K562 treated with DMSO at 1 percent for 48 hours (cell line): ENCODE measurements around the gene KRTAP4-3. TPM values are rescaled to one million over a fixed set of nuclear protein-coding genes. Genes with fewer than 3 reads are reported as not detected.

ENCODE experiments used
- total RNA-seq: library from RNA; unstranded; fragments of 300-600 nt; gene quantifications from 2 replicates; pipeline ENCODE4 v1.2.3, GENCODE V29; 2022; ENCODE audit warnings: low replicate concordance; ENCODE audit errors: extremely low read depth

Gene KRTAP4-3
- total RNA-seq: not detected in 2 replicates

DNA sequence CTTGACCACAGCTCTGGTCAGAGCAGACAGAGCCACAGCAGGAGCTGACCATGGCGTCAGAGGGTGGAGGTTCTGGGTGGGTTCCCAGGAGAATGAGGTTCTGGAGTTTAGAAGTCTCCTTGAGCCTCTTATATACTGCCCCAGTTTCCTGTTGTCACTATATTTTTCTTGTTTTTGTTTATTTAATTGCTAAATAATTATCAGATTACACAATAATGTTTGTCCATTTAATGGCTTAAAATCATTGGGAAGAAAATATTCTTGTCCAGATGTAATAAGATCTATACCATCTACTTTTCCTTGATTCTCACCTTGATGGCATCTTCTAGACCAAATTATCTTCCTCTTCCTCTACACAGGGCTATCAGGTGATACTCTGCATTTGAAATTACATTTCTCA lies at the start of gene KRTAP4-3:
Gene KRTAP4-3 (minus strand): TSS at position 101 of the 400 bp plus-strand sequence. CDS start 49 bp downstream, at position 52.

DNA sequence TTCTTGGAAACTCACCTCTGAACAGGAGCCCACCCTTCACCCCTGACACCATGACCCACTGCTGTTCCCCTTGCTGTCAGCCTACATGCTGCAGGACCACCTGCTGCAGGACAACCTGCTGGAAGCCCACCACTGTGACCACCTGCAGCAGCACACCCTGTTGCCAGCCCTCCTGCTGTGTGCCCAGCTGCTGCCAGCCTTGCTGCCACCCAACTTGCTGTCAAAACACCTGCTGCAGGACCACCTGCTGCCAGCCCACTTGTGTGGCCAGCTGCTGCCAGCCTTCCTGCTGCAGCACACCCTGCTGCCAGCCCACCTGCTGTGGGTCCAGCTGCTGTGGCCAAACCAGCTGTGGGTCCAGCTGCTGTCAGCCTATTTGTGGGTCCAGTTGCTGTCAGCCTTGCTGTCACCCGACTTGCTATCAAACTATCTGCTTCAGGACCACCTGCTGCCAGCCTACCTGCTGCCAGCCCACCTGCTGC lies 21.9 kb upstream of the KRTAP4-3 start, which contains the start of gene KRTAP9-1:
Gene KRTAP9-1 (plus strand): TSS at position 51 of the 482 bp plus-strand sequence. CDS start 0 bp downstream, at position 51.

DNA sequence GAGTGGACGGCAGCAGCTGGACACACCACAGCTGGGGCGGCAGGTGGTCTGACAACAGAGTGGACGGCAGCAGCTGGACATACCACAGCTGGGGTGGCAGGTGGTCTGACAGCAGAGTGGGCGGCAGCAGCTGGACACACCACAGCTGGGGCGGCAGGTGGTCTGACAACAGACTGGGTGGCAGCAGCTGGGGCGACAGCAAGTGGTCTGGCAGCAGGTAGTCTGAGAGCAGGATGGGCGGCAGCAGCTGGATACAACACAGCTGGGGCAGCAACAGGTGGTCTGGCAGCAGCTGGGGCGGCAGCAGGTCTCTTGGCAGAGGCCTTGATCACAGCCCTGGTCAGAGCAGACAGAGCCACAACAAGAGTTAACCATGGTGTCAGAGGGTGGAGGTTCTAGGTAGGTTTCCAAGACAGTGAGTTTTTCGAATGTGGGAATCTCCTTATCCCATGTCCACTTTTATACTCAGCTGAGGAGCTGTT lies 16.5 kb upstream of the KRTAP4-3 start, which contains the start of gene KRTAP4-1:
Gene KRTAP4-1 (minus strand): TSS at position 432 of the 482 bp plus-strand sequence. CDS start 57 bp downstream, at position 375.

DNA sequence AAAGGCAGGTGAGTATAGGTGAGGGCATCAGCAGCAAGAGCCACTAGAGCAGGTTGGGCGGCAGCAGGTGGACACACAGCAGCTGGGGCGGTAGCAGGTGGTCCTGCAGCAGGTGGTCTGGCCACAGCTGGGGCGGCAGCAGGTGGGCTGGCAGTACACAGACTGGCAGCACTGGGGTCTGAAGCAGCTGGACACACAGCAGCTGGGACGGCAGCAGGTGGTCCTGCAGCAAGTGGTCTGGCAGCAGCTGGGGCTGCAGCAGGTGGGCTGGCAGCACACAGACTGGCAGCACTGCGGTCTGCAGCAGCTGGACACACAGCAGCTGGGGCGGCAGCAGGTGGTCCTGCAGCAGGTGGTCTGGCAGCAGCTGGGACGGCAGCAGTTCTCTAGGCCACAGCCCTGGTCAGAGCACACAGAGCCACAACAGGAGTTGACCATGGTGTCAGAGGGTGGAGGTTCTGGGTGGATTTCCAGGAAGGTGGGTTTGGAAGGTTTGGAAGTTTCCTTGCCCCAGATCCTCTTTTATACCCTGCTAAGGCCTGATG lies 9.8 kb upstream of the KRTAP4-3 start, which contains the start of gene KRTAP4-2:
Gene KRTAP4-2 (minus strand): TSS at position 495 of the 545 bp plus-strand sequence. CDS start 57 bp downstream, at position 438.

DNA sequence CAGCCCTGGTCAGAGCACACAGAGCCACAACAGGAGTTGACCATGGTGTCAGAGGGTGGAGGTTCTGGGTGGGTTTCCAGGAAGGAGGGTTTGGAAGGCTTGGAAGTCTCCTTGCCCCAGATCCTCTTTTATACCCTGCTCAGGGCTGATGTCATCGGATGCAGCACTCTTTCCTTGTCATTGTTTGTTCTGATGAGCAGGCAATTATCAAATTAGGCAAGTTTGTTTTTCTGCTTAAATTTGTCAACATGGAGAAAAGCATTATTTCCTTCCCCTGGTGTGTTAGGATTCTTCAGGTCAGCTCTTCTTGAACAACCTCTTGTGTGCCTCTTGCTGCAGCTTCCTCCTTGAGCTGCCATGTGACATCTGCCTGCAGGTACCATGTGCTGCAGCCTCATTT lies 7.4 kb downstream of the KRTAP4-3 start, which contains the start of gene KRTAP4-4:
Gene KRTAP4-4 (minus strand): TSS at position 101 of the 400 bp plus-strand sequence. CDS start 57 bp downstream, at position 44.

DNA sequence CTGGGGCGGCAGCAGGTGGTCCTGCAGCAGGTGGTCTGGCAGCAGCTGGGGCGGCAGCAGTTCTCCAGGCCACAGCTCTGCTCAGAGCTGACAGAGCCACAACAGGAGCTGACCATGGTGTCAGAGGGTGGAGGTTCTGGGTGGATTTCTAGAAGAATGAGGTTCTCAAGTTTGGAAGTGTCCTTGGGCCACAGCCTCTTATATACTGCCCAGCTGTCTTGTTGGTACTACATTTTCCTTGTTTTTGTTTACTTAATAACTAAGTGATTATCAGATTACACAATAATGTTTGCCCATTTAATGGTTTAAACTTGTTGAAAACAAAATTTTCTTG lies 18.4 kb downstream of the KRTAP4-3 start, which contains the start of gene KRTAP4-5:
Gene KRTAP4-5 (minus strand): TSS at position 174 of the 334 bp plus-strand sequence. CDS start 58 bp downstream, at position 116.

DNA sequence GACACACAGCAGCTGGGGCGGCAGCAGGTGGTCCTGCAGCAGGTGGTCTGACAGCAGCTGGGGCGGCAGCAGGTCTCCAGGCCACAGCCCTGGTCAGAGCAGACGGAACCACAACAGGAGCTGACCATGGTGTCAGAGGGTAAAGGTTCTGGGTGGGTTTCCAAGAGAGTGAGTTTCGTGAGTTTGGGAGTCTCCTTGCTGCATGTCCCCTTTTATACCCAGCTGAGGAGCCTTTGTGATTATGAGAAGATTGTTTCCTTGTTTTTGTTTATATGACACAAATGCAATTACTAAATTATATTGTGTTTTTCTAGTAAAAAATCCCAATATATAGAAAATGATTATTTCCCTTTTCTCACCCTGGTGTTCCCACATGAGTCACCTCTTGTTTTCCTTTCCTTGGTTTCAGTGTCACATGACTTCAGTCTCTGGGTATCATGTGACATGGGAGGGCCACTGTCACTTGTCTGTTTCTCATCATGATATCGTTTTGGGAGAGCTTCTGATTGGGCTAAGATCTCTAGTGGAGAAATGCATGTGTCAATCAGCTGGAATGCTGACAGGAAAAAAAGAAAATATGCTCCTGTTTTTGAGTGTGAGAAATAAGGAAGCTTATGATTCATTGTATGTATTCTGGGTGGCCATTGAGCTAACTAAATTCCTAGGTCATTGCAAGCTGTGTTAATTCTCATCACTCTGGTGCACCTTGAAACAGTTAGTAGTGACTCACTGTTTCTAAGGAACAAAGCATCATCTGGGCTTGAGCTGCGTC lies 27.5 kb downstream of the KRTAP4-3 start, which contains the start of gene KRTAP4-6:
Gene KRTAP4-6 (minus strand): TSS at position 185 of the 772 bp plus-strand sequence. CDS start 57 bp downstream, at position 128.

DNA sequence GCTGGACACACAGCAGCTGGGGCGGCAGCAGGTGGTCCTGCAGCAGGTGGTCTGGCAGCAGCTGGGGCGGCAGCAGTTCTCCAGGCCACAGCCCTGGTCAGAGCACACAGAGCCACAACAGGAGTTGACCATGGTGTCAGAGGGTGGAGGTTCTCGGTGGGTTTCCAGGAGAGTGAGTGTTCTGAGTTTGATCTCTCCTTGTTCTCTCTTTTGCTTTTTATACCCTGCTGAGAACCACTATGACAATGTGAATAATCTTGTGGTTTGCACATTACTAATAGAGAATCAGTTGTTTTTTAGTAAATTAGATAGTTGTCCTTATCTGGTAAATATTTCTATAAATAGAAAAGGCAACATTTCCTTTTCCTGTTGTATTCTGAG lies 44.0 kb downstream of the KRTAP4-3 start, which contains the start of gene KRTAP4-12:
Gene KRTAP4-12 (minus strand): TSS at position 192 of the 381 bp plus-strand sequence. CDS start 60 bp downstream, at position 132.

DNA sequence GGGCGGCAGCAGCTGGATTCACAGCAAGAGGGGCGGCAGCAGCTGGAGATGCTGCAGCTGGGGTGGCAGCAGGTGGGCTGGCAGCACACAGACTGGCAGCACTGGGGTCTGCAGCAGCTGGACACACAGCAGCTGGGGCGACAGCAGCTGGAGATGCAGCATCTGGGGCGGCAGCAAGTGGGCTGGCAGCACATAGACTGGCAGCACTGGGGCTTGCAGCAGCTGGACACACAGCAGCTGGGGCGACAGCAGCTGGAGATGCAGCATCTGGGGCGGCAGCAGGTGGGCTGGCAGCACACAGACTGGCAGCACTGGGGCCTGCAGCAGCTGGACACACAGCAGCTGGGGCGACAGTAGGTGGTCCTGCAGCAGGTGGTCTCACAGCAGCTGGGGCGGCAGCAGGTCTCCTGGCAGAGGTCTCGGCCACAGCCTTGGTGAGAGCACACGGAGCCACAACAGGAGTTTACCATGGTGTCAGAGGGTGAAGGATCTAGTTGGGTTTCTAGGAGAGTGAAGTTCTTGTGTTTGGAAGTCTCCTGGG lies 50.1 kb downstream of the KRTAP4-3 start, which contains the start of gene KRTAP4-11:
Gene KRTAP4-11 (minus strand): TSS at position 528 of the 541 bp plus-strand sequence. CDS start 58 bp downstream, at position 470.

Other genes with a start within 250 kb of the KRTAP4-3 start
- not detected in 2 replicates for gene KRT23, start 230.6 kb downstream of the KRTAP4-3 start, total RNA-seq
- not detected in 2 replicates for gene KRT39, start 201.3 kb downstream of the KRTAP4-3 start, total RNA-seq
- gene KRT40, start 183.9 kb downstream of the KRTAP4-3 start, total RNA-seq: not detected in 2 replicates
- not detected in 2 replicates for gene KRTAP3-3, start 174.1 kb downstream of the KRTAP4-3 start, total RNA-seq
- not detected in 2 replicates for gene KRTAP3-2, start 168.3 kb downstream of the KRTAP4-3 start, total RNA-seq
- not detected in 2 replicates for gene KRTAP3-1, start 159.1 kb downstream of the KRTAP4-3 start, total RNA-seq
- gene KRTAP1-5, start 141.0 kb downstream of the KRTAP4-3 start, total RNA-seq: not detected in 2 replicates
- gene KRTAP1-4, start 138.0 kb downstream of the KRTAP4-3 start, total RNA-seq: not detected in 2 replicates
- not detected in 2 replicates for gene KRTAP1-3, start 133.3 kb downstream of the KRTAP4-3 start, total RNA-seq
- gene KRTAP1-1, start 126.8 kb downstream of the KRTAP4-3 start, total RNA-seq: not detected in 2 replicates
- not detected in 2 replicates for gene KRTAP2-1, start 120.9 kb downstream of the KRTAP4-3 start, total RNA-seq
- not detected in 2 replicates for gene KRTAP2-2, start 113.0 kb downstream of the KRTAP4-3 start, total RNA-seq
- not detected in 2 replicates for gene KRTAP2-3, start 108.1 kb downstream of the KRTAP4-3 start, total RNA-seq
- gene KRTAP2-4, start 102.3 kb downstream of the KRTAP4-3 start, total RNA-seq: not detected in 2 replicates
- not detected in 2 replicates for gene KRTAP4-7, start 84.1 kb downstream of the KRTAP4-3 start, total RNA-seq
- not detected in 2 replicates for gene KRTAP4-8, start 70.1 kb downstream of the KRTAP4-3 start, total RNA-seq
- gene KRTAP4-16, start 66.0 kb downstream of the KRTAP4-3 start, total RNA-seq: not detected in 2 replicates
- not detected in 2 replicates for gene KRTAP4-9, start 62.8 kb downstream of the KRTAP4-3 start, total RNA-seq
- not detected in 2 replicates for gene KRTAP4-11, start 49.8 kb downstream of the KRTAP4-3 start, total RNA-seq
- gene KRTAP4-12, start 44.0 kb downstream of the KRTAP4-3 start, total RNA-seq: not detected in 2 replicates
- not detected in 2 replicates for gene KRTAP4-6, start 27.7 kb downstream of the KRTAP4-3 start, total RNA-seq
- not detected in 2 replicates for gene KRTAP4-5, start 18.4 kb downstream of the KRTAP4-3 start, total RNA-seq
- not detected in 2 replicates for gene KRTAP4-4, start 7.5 kb downstream of the KRTAP4-3 start, total RNA-seq
- not detected in 2 replicates for gene KRTAP4-2, start 10.0 kb upstream of the KRTAP4-3 start, total RNA-seq
- gene KRTAP4-1, start 16.7 kb upstream of the KRTAP4-3 start, total RNA-seq: not detected in 2 replicates
- gene KRTAP9-1, start 21.7 kb upstream of the KRTAP4-3 start, total RNA-seq: not detected in 2 replicates
- gene KRTAP9-2, start 58.4 kb upstream of the KRTAP4-3 start, total RNA-seq: not detected in 2 replicates
- not detected in 2 replicates for gene KRTAP9-3, start 64.2 kb upstream of the KRTAP4-3 start, total RNA-seq
- not detected in 2 replicates for gene KRTAP9-8, start 69.8 kb upstream of the KRTAP4-3 start, total RNA-seq
- gene KRTAP9-4, start 81.5 kb upstream of the KRTAP4-3 start, total RNA-seq: not detected in 2 replicates
- not detected in 2 replicates for gene KRTAP9-9, start 87.2 kb upstream of the KRTAP4-3 start, total RNA-seq
- not detected in 2 replicates for gene KRTAP9-6, start 97.2 kb upstream of the KRTAP4-3 start, total RNA-seq
- gene KRTAP9-7, start 107.5 kb upstream of the KRTAP4-3 start, total RNA-seq: not detected in 2 replicates
- not detected in 2 replicates for gene KRTAP29-1, start 134.6 kb upstream of the KRTAP4-3 start, total RNA-seq
- not detected in 2 replicates for gene KRTAP16-1, start 141.1 kb upstream of the KRTAP4-3 start, total RNA-seq
- gene KRTAP17-1, start 147.5 kb upstream of the KRTAP4-3 start, total RNA-seq: not detected in 2 replicates
- not detected in 2 replicates for gene KRT33A, start 182.6 kb upstream of the KRTAP4-3 start, total RNA-seq
- gene KRT33B, start 201.6 kb upstream of the KRTAP4-3 start, total RNA-seq: not detected in 2 replicates
- not detected in 2 replicates for gene KRT34, start 214.1 kb upstream of the KRTAP4-3 start, total RNA-seq
- gene KRT31, start 229.4 kb upstream of the KRTAP4-3 start, total RNA-seq: not detected in 2 replicates